ENCODE data around the gene SDK1. TPM values are rescaled to one million over a fixed set of nuclear protein-coding genes. Genes with fewer than 3 reads are reported as not detected.

The SDK1 gene
- total RNA-seq, 1 experiment from 2014 or later: 9.3 TPM

- ChIA-PET CTCF (no interaction called here), POLR2A (no interaction called here)
- no peak for ATAC-seq
Observed at GRCh38 chr7:3695602-3696001, 394.6 kb downstream of the SDK1 start.

GRCh38 chr7:3696113-3696512 is 395.1 kb downstream of the SDK1 start:
- Mint-ChIP-seq H3K27me3 (ENCODE audit: low read depth) (no peaks in the 10 kb centered on the region), H3K9me3 (no peaks in the 10 kb centered on the region), H3K4me1 (peaks cover 22% of the 10 kb centered on the region), H3K36me3 (no peaks in the 10 kb centered on the region), H3K4me3 (no peak overlapping the region), H3K27ac (no peak overlapping the region)
- ChIA-PET POLR2A (no interaction called here), CTCF (no interaction called here)
- ATAC-seq (no peak), DNase-seq (ENCODE audit: low spot score) (no peak)
- TF ChIP-seq CTCF (IDR thresholded peaks at IDR 0.05) (no peak), ZNF396 (CRISPR knock-in tag; IDR thresholded peaks at IDR 0.05; ENCODE audit: borderline replicate concordance) (no peak), GABPB1 (CRISPR knock-in tag; IDR thresholded peaks at IDR 0.05) (no peak), FOXK1 (CRISPR knock-in tag; IDR thresholded peaks at IDR 0.05) (no peak), ZNF263 (CRISPR knock-in tag; IDR thresholded peaks at IDR 0.05; ENCODE audit: low read depth) (no peak), ZNF281 (CRISPR knock-in tag; IDR thresholded peaks at IDR 0.05) (no peak), NR3C1 (CRISPR knock-in tag; conservative IDR thresholded peaks at IDR 0.05; ENCODE audit: low read depth) (no peak), IRF2 (CRISPR knock-in tag; IDR thresholded peaks at IDR 0.05; ENCODE audit: borderline replicate concordance, low read depth) (no peak), KAT7 (CRISPR knock-in tag; IDR thresholded peaks at IDR 0.05; ENCODE audit: borderline replicate concordance) (no peak), ETV6 (CRISPR knock-in tag; IDR thresholded peaks at IDR 0.05) (no peak), MYBL2 (CRISPR knock-in tag; IDR thresholded peaks at IDR 0.05) (no peak), JAZF1 (CRISPR knock-in tag; IDR thresholded peaks at IDR 0.05) (no peak), ZNF121 (CRISPR knock-in tag; IDR thresholded peaks at IDR 0.05) (no peak), ZNF671 (CRISPR knock-in tag; IDR thresholded peaks at IDR 0.05) (no peak), RORB (CRISPR knock-in tag; IDR thresholded peaks at IDR 0.05) (no peak)
- TF ChIP-seq, protein P1, sequence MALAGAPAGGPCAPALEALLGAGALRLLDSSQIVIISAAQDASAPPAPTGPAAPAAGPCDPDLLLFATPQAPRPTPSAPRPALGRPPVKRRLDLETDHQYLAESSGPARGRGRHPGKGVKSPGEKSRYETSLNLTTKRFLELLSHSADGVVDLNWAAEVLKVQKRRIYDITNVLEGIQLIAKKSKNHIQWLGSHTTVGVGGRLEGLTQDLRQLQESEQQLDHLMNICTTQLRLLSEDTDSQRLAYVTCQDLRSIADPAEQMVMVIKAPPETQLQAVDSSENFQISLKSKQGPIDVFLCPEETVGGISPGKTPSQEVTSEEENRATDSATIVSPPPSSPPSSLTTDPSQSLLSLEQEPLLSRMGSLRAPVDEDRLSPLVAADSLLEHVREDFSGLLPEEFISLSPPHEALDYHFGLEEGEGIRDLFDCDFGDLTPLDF (CRISPR knock-in tag; IDR thresholded peaks at IDR 0.05): no peak
- TF ChIP-seq, protein P2, sequence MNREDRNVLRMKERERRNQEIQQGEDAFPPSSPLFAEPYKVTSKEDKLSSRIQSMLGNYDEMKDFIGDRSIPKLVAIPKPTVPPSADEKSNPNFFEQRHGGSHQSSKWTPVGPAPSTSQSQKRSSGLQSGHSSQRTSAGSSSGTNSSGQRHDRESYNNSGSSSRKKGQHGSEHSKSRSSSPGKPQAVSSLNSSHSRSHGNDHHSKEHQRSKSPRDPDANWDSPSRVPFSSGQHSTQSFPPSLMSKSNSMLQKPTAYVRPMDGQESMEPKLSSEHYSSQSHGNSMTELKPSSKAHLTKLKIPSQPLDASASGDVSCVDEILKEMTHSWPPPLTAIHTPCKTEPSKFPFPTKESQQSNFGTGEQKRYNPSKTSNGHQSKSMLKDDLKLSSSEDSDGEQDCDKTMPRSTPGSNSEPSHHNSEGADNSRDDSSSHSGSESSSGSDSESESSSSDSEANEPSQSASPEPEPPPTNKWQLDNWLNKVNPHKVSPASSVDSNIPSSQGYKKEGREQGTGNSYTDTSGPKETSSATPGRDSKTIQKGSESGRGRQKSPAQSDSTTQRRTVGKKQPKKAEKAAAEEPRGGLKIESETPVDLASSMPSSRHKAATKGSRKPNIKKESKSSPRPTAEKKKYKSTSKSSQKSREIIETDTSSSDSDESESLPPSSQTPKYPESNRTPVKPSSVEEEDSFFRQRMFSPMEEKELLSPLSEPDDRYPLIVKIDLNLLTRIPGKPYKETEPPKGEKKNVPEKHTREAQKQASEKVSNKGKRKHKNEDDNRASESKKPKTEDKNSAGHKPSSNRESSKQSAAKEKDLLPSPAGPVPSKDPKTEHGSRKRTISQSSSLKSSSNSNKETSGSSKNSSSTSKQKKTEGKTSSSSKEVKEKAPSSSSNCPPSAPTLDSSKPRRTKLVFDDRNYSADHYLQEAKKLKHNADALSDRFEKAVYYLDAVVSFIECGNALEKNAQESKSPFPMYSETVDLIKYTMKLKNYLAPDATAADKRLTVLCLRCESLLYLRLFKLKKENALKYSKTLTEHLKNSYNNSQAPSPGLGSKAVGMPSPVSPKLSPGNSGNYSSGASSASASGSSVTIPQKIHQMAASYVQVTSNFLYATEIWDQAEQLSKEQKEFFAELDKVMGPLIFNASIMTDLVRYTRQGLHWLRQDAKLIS (CRISPR knock-in tag; IDR thresholded peaks at IDR 0.05; ENCODE audit: borderline replicate concordance): no peak

More at GRCh38 chr7:3695602-3696001, 394.6 kb downstream of the SDK1 start:
- Mint-ChIP-seq H3K4me3 (no peak overlapping the region), H3K27ac (no peak overlapping the region), H3K36me3 (no peaks in the 10 kb centered on the region), H3K4me1 (peaks cover 24% of the 10 kb centered on the region), H3K9me3 (no peaks in the 10 kb centered on the region), H3K27me3 (ENCODE audit: low read depth) (no peaks in the 10 kb centered on the region)
- TF ChIP-seq, protein P3, sequence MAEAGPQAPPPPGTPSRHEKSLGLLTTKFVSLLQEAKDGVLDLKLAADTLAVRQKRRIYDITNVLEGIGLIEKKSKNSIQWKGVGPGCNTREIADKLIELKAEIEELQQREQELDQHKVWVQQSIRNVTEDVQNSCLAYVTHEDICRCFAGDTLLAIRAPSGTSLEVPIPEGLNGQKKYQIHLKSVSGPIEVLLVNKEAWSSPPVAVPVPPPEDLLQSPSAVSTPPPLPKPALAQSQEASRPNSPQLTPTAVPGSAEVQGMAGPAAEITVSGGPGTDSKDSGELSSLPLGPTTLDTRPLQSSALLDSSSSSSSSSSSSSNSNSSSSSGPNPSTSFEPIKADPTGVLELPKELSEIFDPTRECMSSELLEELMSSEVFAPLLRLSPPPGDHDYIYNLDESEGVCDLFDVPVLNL (CRISPR knock-in tag; IDR thresholded peaks at IDR 0.05; ENCODE audit: borderline replicate concordance, low read depth): no peak
- no peak for TF ChIP-seq ZNF317 (CRISPR knock-in tag; IDR thresholded peaks at IDR 0.05; ENCODE audit: borderline replicate concordance, low read depth)
- TF ChIP-seq, protein P4, sequence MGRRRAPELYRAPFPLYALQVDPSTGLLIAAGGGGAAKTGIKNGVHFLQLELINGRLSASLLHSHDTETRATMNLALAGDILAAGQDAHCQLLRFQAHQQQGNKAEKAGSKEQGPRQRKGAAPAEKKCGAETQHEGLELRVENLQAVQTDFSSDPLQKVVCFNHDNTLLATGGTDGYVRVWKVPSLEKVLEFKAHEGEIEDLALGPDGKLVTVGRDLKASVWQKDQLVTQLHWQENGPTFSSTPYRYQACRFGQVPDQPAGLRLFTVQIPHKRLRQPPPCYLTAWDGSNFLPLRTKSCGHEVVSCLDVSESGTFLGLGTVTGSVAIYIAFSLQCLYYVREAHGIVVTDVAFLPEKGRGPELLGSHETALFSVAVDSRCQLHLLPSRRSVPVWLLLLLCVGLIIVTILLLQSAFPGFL (CRISPR knock-in tag; IDR thresholded peaks at IDR 0.05; ENCODE audit: borderline replicate concordance): no peak
- TF ChIP-seq, protein P5, sequence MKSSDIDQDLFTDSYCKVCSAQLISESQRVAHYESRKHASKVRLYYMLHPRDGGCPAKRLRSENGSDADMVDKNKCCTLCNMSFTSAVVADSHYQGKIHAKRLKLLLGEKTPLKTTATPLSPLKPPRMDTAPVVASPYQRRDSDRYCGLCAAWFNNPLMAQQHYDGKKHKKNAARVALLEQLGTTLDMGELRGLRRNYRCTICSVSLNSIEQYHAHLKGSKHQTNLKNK (CRISPR knock-in tag; IDR thresholded peaks at IDR 0.05): no peak
- TF ChIP-seq CDX4 (CRISPR knock-in tag; IDR thresholded peaks at IDR 0.05; ENCODE audit: borderline replicate concordance): no peak
- no peak for DNase-seq (ENCODE audit: low spot score)

Data from WTC11 (cell line).